OCI-LY7 (cell line): ENCODE measurements around the gene ELK1.

Experiments
- CTCF ChIP-seq: fragments of 200-600 bp; sonication (generic); conservative IDR thresholded peaks from 2 replicates; pipeline ENCODE4 v1.5.1; 2014; ENCODE audit warnings: mild to moderate bottlenecking, antibody characterized with exemption, low read length, moderate library complexity, mixed read lengths
- EZH2phosphoT487 ChIP-seq: fragments of 200-600 bp; sonication (generic); IDR thresholded peaks from 2 replicates; pipeline ENCODE4 v1.6.1; 2018; ENCODE audit warnings: low read depth, borderline replicate concordance, mild to moderate bottlenecking, mixed run types, antibody characterized with exemption, low read length, moderate library complexity, mixed read lengths

GRCh38 chrX:47634871-47635575, 15.3 kb downstream of the ELK1 start:
- TF ChIP-seq CTCF (no peak), EZH2phosphoT487 (no peak)
